Choroid plexus epithelial cell (primary cell): ENCODE measurements around the gene AFG1L.

Source experiments
- DNase-seq: peaks from one replicate; pipeline ENCODE4 v3.0.0-alpha.2; 2010; ENCODE audit warnings: low read depth
- H3K4me3 ChIP-seq: 2 replicates; pipeline ENCODE4 v1.5.1; 2011; ENCODE audit warnings: low read depth, mild to moderate bottlenecking, control low read depth, low read length, moderate library complexity
- CTCF ChIP-seq: conservative IDR thresholded peaks from 2 replicates; pipeline ENCODE4 v1.5.1; 2011; ENCODE audit warnings: low read depth, mild to moderate bottlenecking, control low read depth, inconsistent platforms, low read length, moderate library complexity

AFG1L gene

GRCh38 chr6:108468346-108468745 is 173.5 kb downstream of the AFG1L start:
- no peak overlapping the region for H3K4me3 ChIP-seq
- DNase-seq = no peak
- TF ChIP-seq CTCF = no peak

- DNase-seq = no peak
Measured at GRCh38 chr6:108469316-108469715, 174.5 kb downstream of the AFG1L start.

GRCh38 chr6:108473197-108473596 is 178.3 kb downstream of the AFG1L start:
- H3K4me3 ChIP-seq = no peak overlapping the region
- DNase-seq = no peak
- no peak for TF ChIP-seq CTCF

More at GRCh38 chr6:108469316-108469715, 174.5 kb downstream of the AFG1L start:
- no peak for TF ChIP-seq CTCF
- H3K4me3 ChIP-seq = no peak overlapping the region

GRCh38 chr6:108476376-108476775 is 181.5 kb downstream of the AFG1L start:
- H3K4me3 ChIP-seq = no peak overlapping the region
- DNase-seq = no peak
- TF ChIP-seq CTCF = no peak

- H3K4me3 ChIP-seq = no peak overlapping the region
- TF ChIP-seq CTCF = no peak
- DNase-seq = no peak
Measured at GRCh38 chr6:108476847-108477430, 182.1 kb downstream of the AFG1L start.

- H3K4me3 ChIP-seq = no peak overlapping the region
- no peak for TF ChIP-seq CTCF
- no peak for DNase-seq
Measured at GRCh38 chr6:108482559-108482958, 187.7 kb downstream of the AFG1L start.

- DNase-seq = no peak
Measured at GRCh38 chr6:108484016-108484415, 189.2 kb downstream of the AFG1L start.

More at GRCh38 chr6:108484016-108484415, 189.2 kb downstream of the AFG1L start:
- no peak overlapping the region for H3K4me3 ChIP-seq
- TF ChIP-seq CTCF = no peak
